Upper lobe of right lung (tissue), 1 donor: Measurements from ENCODE around the gene MAN1C1. TPM values are rescaled to one million over a fixed set of nuclear protein-coding genes. Genes with fewer than 3 reads are reported as not detected.
"Not testable (repeated sequence)": the region's sequence is repeated elsewhere in the genome, so short reads cannot be mapped to it uniquely, and the experiment has no call there.

Experiments used
- ATAC-seq: fragments of 200-7000 bp; cut with Tn5 transposase; one replicate; pipeline ENCODE4 v1.9.1; 2020; ENCODE audit warnings: mild to moderate bottlenecking, moderate library complexity
- DNase-seq: peaks from one replicate; pipeline ENCODE4 v3.0.0-alpha.2; 2020
- H3K27ac ChIP-seq: fragments of 200-600 bp; one replicate; pipeline ENCODE4 v1.8.0; 2022
- H3K27me3 ChIP-seq: fragments of 200-600 bp; one replicate; pipeline ENCODE4 v1.8.0; 2022; ENCODE audit warnings: mild to moderate bottlenecking
- H3K36me3 ChIP-seq: fragments of 200-600 bp; one replicate; pipeline ENCODE4 v1.8.0; 2022
- H3K4me1 ChIP-seq: fragments of 200-600 bp; one replicate; pipeline ENCODE4 v1.8.0; 2022
- H3K4me3 ChIP-seq: fragments of 200-600 bp; one replicate; pipeline ENCODE4 v1.8.0; 2022; ENCODE audit warnings: mild to moderate bottlenecking
- H3K9me3 ChIP-seq: fragments of 200-600 bp; one replicate; pipeline ENCODE4 v1.8.0; 2022
- intact Hi-C: fragments of 100-400 bp; cut with DNase I; formaldehyde crosslinking; loops from one replicate; pipeline ENCODE4 v1.11.0; 2022
- total RNA-seq: library from RNA; stranded (reverse); fragmentation: NEBNext Ultra II Directional; extraction: Animal tissue kit (Norgen Biotek cat#: 25700); gene quantifications from one replicate; pipeline ENCODE4 v1.2.1, GENCODE V29; 2021
- TF ChIP-seq, protein P1 (sequence below): fragments of 200-600 bp; IDR thresholded peaks from one replicate; pipeline ENCODE4 v1.8.0; 2022; ENCODE audit warnings: antibody characterized with exemption
- donor health status: DM: no; HTN: yes; CAD: no; lungs with severe emphysema.

MAN1C1 gene
- total RNA-seq, 1 donor from 2014 or later, result 19.7 TPM

DNA sequence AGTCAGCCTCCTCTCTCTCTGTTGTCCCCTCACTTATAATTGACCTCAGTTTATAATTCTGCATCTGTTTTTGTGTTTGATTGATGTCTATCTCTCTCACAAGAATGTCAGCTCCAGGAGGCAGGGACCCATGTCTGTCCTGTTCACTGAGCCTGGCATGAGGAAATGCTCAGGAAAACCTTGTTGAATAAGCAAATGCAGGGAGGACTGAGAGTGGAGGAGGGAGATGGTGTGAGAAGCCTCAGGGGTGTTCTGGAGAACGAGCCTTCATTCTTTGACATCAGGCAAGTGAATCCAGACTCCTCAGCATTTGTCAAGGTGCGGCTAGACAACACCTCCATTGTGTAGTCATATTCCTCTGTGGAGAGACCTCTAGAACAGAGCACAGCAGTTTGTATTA lies 45.5 kb downstream of the MAN1C1 start:
- H3K4me3 ChIP-seq, result no peak overlapping the region
- H3K36me3 ChIP-seq, result no peaks in the 10 kb centered on the region
- H3K27ac ChIP-seq, result no peak overlapping the region
- intact Hi-C loops, result no loop called here
- TF ChIP-seq, protein P1, sequence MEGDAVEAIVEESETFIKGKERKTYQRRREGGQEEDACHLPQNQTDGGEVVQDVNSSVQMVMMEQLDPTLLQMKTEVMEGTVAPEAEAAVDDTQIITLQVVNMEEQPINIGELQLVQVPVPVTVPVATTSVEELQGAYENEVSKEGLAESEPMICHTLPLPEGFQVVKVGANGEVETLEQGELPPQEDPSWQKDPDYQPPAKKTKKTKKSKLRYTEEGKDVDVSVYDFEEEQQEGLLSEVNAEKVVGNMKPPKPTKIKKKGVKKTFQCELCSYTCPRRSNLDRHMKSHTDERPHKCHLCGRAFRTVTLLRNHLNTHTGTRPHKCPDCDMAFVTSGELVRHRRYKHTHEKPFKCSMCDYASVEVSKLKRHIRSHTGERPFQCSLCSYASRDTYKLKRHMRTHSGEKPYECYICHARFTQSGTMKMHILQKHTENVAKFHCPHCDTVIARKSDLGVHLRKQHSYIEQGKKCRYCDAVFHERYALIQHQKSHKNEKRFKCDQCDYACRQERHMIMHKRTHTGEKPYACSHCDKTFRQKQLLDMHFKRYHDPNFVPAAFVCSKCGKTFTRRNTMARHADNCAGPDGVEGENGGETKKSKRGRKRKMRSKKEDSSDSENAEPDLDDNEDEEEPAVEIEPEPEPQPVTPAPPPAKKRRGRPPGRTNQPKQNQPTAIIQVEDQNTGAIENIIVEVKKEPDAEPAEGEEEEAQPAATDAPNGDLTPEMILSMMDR, result no peak
- DNase-seq (no peak), ATAC-seq (no peak)
- H3K4me1 ChIP-seq, result peaks cover 11% of the 10 kb centered on the region
- H3K9me3 ChIP-seq, result no peaks in the 10 kb centered on the region
- H3K27me3 ChIP-seq, result no peaks in the 10 kb centered on the region

DNA sequence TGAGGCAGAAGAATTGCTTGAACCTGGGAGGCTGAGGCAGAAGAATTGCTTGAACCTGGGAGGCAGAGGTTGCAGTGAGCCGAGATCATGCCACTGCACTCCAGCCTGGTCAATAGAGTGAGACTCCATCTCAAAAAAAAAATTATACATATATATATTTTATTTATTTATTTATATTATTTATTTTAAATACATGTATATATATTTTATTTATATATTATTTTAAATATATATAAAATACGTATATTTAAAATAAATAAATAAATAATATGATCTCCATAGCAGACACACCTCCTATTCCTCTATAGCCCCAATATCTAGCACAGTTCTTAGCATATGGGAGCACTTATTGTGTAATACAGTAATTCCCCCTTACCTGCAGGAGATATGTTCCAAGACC lies 46.4 kb downstream of the MAN1C1 start:
- H3K36me3 ChIP-seq, ATAC-seq, DNase-seq, H3K9me3 ChIP-seq, H3K27me3 ChIP-seq, H3K27ac ChIP-seq, intact Hi-C loops, H3K4me3 ChIP-seq: not testable (repeated sequence)
- H3K4me1 ChIP-seq, result peaks cover 11% of the 10 kb centered on the region

DNA sequence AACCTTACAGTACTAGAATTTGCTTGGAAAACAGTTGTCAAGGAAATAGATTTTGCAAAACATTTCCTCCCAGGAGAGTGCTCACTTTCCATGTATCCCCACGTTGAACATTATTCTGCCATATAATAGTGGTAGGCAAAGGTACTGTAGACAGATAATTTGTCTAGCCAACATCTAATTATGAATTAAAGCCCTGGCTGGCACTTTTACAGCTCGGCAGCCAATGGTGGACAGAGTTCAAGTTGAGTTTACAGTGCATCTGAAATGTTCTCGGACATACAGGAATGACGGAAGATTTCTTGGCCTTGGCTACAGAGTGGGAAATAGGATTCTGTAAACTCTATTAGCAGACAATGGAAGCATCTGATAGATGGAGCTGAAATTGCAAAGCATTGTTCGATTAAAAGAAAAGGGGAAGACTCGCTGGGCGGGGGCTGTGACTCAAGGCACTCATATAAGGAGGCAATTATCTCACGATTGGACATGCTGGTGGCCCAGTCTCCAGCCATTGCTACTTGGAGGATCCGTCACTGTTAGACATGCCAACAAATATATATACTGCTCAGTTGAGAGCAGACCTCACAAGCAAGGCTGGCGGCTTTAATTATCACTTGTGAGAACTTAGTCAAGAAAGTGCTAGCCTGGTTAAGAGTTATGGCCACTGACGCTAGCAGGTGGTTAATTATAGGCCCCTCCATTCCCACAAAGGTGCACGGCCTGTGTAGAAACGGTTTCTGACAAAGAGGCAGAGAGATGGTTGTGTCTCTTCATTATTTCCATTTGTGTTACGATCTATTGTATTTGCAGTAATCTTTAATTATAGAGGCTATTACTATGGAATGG lies 48.0 kb downstream of the MAN1C1 start:
- no peaks in the 10 kb centered on the region for H3K9me3 ChIP-seq
- TF ChIP-seq, protein P1, result no peak
- ATAC-seq (no peak), DNase-seq (no peak)
- H3K27ac ChIP-seq, result no peak overlapping the region
- intact Hi-C loops, result no loop called here
- H3K27me3 ChIP-seq, result no peaks in the 10 kb centered on the region
- H3K4me3 ChIP-seq, result no peak overlapping the region
- H3K36me3 ChIP-seq, result no peaks in the 10 kb centered on the region
- H3K4me1 ChIP-seq, result peaks cover 5% of the 10 kb centered on the region

DNA sequence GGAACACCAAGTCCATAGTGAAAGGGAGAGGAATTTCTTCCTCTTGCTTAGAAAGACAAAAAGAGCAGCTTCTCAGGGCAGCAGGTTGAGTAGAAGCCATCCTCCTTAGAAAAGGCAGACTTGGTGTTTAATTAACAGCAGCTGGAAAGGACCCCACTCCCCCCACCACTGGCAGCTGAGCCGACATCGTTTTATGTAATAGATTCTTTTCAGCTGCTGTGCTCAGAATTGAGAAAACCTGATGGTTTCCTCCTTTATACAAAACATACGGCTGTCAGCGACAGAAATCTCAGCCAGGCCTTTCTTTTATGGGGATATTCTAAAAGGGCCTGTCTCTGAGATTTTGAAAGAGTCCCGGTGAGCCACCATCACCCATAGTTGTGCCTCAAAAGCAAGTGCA lies 49.9 kb downstream of the MAN1C1 start:
- no peaks in the 10 kb centered on the region for H3K27me3 ChIP-seq
- DNase-seq (no peak), ATAC-seq (no peak)
- TF ChIP-seq, protein P1, result no peak
- H3K27ac ChIP-seq, result no peak overlapping the region
- intact Hi-C loops, result no loop called here
- H3K4me3 ChIP-seq, result no peak overlapping the region
- H3K9me3 ChIP-seq, result no peaks in the 10 kb centered on the region
- peaks cover 5% of the 10 kb centered on the region for H3K4me1 ChIP-seq
- H3K36me3 ChIP-seq, result no peaks in the 10 kb centered on the region

DNA sequence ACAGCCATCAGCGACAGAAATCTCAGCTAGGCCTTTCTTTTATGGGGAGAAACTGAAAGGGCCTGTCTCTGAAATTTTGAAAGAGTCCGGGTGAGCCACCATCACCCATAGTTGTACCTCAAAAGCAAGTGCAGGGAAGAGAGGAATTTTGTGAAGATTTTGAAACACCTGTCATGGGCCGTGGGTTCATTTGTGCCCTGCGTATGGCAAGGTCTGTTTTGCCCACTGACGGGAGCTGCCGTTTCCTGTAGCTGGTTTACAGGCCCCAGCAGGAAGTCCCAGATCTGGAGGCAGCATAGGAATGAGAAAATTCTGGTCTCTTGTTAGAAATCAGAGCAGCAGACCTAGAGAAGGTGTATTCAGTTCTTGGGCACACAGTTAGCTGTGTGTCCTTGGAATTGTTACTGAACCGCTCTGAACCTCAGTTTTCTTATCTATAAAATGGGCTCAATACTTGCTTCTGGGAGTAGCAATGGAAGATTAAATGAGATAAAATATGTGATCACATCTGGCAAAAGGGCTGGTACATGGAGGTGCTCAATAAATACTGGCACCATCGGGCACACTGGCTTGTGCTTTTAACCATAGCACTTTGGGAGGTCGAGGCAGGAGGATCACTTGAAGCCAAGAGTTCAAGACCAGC lies 52.5 kb downstream of the MAN1C1 start:
- peak; percentile 7 for DNase-seq
- intact Hi-C loops, result no loop called here
- no peak for ATAC-seq
- H3K27me3 ChIP-seq, result no peaks in the 10 kb centered on the region
- no peak overlapping the region for H3K27ac ChIP-seq
- peaks cover 5% of the 10 kb centered on the region for H3K4me1 ChIP-seq
- TF ChIP-seq, protein P1, result no peak
- no peaks in the 10 kb centered on the region for H3K36me3 ChIP-seq
- H3K4me3 ChIP-seq, result no peak overlapping the region
- H3K9me3 ChIP-seq, result no peaks in the 10 kb centered on the region
